HG03354 (cell line): ENCODE measurements around the gene CXorf58.
"Not testable (repeated sequence)": the region's sequence is repeated elsewhere in the genome, so short reads cannot be mapped to it uniquely, and the experiment has no call there.

Experiments used
- ATAC-seq: cut with Tn5 transposase; IDR thresholded peaks from one replicate; pipeline ENCODE4 v1.9.1; 2021; ENCODE audit warnings: mild to moderate bottlenecking; ENCODE audit not compliant: unreplicated experiment, poor library complexity, severe bottlenecking

Gene CXorf58, protein sequence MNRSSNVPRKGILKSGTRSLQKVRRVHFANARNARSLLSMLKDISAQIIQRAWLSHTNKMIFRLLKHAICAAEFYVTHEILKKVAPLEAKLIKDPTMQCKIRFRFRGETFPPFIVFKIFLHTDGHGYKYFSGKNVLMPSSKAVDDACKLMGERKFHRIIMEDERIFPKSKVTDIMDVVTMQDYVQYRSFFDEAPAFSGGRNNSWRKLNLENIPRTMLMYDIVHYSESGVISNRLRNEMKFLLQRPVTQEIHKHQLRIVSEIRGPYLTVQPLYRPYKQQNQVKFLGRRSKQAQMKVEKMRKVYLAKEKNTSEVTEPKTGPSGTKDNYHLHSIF

GRCh38 chrX:23907498-23908218 lies at the start of gene CXorf58, which contains the start of gene APOO:
TSS of gene CXorf58 (plus strand) at chrX:23908006. CDS start at chrX:23910303, 2,297 bp downstream.
TSS of gene APOO (minus strand) at chrX:23907938. CDS start at chrX:23907702, 236 bp downstream.
- ATAC-seq, result peak; percentile 91

GRCh38 chrX:23859238-23859637 lies 48.6 kb upstream of the CXorf58 start:
- ATAC-seq, result not testable (repeated sequence)

DNA sequence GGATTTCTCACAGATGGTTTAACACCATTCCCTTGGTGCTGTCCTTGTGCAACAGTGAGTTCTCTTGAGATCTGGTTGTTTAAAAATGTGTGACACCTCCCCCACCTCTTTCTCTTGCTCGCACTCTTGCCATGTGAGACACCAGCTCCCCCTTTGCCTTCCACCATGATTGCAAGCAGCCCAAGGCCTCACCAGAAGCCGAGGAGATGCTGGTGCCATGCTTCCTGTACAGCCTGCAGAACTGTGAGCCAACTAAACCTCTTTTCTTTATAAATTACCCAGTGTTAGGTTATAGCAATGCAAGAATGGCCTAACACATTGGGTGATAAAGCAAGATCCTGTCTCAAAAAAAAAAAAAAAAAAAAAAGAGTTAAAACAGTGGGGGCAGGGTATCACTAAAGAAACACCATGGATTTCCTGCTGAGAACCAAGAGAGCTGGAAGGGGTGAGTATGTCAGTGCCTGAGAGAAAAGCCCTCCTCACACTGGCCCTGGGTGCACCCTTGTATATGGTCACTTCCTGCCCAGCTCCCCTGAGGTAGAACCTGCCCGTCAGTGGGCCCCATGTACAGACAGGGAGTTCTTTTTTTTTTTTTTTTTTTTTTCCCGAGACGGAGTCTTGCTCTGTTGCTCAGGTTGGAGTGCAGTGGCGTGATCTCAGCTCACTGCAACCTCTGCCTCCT lies 46.5 kb upstream of the CXorf58 start:
- peak; percentile 67 for ATAC-seq

DNA sequence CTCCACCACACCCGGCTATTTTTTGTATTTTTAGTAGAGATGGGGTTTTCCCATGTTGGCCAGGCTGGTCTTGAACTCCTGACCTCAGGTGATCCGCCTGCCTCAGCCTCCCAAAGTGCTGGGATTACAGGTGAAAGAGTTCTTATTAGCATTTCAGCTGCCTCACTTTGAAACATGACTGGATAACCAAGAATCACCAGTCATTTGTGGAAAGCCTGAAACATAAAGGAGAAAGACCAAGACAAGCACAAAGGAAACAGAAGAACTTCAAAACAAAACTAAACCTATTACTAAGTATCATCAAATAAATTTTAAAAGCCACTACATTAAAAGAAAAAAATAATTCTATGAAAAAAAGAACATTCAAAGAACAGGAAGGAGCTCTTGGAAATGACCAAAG lies 45.9 kb upstream of the CXorf58 start:
- not testable (repeated sequence) for ATAC-seq

DNA sequence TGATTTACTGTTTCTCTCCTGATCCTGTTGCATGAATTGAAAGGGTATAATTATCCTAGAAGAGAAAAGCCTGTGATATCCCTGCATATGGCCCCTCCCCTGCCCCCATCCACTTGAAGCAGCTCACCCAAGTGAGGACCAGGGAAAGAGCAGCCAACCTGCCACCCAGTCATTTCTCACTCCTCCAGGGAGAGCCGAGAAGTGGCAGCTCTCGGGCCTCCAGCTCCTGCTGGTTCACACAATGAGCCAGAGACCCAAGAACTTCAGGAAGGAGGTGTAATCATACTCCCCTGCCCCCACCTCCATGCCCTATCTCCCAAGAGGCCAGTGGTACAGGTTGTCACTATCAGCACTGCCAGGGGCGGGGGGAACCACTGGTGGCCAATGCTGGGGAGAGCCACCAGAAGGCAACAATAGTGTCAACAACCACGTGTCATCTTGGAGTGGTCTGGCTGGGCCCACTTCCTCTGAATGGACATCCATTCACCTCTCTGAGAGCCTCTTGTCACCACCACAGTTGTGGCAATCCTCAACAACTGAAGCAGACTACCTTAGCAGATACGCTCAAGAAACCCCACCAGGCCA lies 43.0 kb upstream of the CXorf58 start:
- no peak for ATAC-seq

GRCh38 chrX:23870041-23870440 lies 37.8 kb upstream of the CXorf58 start:
- ATAC-seq, result no peak

DNA sequence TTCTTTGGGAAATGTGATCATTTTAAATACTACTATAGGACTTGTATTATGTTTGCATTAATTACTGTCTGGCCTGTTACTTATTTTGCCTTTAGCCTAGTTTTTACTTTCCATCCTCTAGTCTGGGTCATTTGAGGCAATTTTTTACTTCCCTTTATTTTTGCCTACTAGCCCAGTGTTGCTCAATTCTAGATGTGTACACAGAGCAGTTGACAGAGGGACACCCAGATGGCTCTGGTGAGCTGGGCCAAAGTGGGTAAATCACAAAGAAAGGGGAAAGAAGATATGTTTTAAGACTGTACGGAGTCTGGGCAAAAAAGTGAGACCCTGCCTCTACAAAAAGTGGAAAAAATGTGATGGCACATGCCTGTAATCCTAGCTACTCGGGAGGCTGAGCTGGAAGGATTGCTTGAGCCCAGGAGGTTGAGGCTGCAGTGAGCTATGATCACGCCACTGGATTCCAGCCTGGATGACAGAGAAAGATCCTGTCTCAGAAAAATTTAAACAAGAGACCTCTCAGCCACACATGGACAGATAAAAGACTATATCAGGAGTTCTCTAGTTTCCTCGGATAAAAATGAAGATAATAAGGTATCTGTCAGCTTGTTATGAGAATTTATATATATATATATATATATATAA lies 35.8 kb upstream of the CXorf58 start:
- ATAC-seq, result no peak

DNA sequence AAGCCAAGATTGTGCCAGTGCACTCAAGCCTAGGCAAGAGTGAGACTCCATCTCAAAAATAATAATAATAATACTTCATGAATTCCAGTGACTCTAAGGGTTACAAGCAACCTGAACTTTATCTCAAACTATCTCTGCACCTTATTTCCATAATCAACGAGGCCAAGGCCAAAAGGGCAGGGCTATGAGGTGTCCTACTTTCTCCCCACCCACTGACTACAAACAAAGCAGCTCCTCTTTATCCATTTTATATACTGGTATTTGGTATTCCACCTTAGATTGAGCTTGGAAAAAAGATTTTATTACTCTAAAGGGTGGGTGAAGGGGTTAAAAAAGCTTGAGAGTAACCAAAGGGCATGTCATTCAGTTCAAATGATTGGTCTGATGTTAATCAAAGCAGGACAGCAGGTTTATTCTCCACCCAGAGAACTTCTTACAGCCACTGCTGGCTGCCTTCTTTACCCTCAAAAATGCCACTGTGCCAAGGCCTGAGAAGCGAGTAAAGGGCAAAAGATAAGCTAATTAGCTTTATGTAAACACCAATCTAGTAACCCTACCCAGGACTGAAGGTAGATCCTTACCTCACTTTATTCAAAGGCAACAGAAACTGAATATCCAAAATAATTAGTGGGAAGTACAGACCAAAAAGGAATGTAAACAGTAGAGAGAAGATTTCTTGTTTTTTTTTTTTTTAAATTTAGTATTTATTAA lies 28.3 kb upstream of the CXorf58 start:
- ATAC-seq, result no peak

GRCh38 chrX:23883737-23884354 lies 24.0 kb upstream of the CXorf58 start:
- ATAC-seq, result no peak

GRCh38 chrX:23884427-23885024 lies 23.3 kb upstream of the CXorf58 start:
- ATAC-seq, result no peak

DNA sequence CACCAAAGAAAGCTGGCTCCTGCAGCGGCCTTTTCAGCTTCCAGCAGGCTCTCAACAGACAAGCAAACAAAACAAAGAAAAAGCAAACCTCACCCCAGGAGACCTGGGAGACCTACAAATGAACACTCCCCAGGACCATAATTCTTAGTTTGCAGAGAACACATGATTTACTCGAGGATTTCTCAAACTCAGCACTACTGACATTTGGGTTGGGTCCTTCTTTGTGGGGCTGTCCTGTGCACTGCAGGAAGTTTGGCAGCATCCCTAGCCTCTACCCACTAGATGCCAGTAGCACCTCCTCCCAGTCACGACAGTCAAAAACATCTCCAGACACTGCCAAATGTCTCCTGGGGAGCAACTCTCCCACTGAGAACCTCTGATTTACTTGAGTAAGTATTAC lies 22.0 kb upstream of the CXorf58 start:
- ATAC-seq, result no peak

DNA sequence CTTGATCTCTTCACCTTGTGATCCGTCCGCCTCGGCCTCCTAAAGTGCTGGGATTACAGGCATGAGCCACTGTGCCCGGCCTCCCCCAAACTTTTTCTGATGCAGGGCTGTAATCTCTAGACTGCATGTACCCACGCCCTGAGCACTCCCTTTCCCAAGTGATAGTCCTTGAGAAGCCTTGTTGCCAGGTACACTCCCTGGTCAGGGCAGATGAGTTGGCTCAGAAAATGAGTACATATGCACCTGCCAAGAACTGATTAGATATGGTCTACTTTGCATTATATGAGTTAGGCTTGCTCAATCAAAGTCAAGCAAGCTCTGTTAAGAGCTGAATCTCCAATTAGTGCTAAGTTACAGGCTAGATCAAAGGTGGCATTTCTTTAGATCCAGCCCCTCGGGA lies 20.4 kb upstream of the CXorf58 start:
- no peak for ATAC-seq

DNA sequence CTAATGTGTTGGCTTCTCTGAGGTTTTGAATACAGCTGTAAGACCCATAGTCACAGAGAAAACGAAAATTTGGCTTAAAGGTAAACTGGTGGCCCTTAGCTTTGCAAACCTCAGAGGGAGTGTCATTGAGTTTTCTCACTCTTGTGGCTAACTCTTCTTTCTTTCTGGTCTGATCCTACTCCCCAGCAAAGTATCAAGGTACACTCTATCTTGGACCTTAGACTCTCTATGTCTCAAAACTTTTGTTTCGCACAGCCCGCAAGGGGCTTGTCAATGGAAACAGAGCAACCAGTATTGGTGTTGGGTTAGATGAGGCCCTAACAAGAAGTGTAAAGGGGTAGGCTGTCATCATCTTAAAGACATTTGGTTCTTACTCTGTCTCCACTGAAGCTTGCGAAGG lies 19.9 kb upstream of the CXorf58 start:
- no peak for ATAC-seq

DNA sequence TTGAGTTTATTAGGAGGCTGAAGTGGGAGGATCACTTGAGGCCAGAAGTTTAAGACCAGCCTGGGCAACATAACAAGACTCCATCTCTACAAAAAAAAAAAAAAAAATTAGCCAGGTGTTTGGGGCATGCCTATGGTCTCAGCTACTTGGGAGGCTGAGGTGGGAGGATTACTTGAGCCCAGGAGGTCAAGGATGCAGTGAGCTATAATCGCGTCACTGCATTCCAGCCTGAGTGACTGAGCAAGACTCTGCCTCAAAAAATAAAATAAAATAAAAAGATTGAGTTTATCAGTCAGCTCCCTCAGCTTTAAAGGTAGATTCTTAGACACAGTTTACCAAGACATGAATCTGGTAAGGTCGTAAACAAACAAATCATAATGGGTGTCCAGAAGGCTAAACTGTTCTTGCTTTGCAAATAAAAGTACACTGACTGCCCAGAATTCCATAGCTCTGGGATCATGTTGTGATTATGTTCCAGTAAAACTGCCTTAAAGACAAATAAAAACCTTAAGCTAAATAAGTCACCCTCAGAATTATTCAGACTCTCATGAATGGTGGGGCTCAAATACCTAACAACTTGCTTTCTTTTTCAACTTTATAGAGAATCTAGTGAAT lies 18.8 kb upstream of the CXorf58 start:
- ATAC-seq, result no peak

DNA sequence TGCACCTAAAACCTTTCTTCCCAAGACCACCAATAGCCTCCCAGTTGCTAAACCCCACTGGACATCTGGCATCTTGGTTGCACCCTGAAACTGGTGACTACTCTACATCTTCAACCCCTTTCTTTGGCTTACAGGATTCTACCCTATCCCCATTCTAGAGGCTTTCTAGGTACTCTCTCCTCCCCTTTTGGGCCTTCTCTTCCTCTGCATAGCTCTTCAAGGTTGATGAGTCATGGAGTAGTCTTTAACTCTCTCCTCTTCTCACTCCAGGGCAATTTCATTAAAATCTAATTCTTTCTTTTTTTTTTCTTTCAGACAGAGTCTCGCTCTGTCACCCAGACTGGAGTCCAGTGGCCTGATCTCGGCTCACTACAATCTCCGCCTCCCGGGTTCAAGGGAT lies 16.9 kb upstream of the CXorf58 start:
- ATAC-seq, result no peak

- not testable (repeated sequence) for ATAC-seq
These were observed 12.8 kb upstream of the CXorf58 start for GRCh38 chrX:23894993-23895392.

DNA sequence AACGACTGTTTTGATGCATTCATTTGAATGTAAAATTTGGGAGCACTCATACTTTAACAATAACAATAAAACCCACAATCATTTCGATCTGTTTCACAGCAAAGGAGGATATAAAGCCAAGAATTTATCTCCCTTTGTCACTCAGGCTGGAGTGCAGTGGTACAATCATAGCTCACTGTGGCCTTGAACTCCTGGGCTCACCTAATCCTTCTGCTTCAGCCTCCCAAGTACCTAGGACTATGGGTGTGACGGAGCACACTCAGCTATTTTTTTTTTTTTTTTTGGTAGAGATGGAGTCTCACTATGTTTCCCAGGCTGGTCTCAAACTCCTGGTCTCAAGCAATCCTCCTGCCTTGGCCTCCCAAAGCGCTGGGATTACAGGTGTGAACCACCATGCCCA lies 11.3 kb upstream of the CXorf58 start:
- ATAC-seq, result not testable (repeated sequence)

- ATAC-seq, result no peak
These were observed 10.8 kb upstream of the CXorf58 start for GRCh38 chrX:23896981-23897380.
